ENCODE measurements around the gene PARP12.
A peak's percentile ranks its signal among the peaks of the same experiment; 100 is the strongest.

PARP12 gene

GRCh38 chr7:140068033-140068432 lies 5.3 kb upstream of the PARP12 start:
- H3F3A ChIP-seq (ENCODE audit: insufficient read depth, low read length), result no peaks in the 10 kb centered on the region
- no peak overlapping the region for H3K27ac ChIP-seq (ENCODE audit: low read depth, low read length, poor library complexity, severe bottlenecking)
- TF ChIP-seq, protein P1, sequence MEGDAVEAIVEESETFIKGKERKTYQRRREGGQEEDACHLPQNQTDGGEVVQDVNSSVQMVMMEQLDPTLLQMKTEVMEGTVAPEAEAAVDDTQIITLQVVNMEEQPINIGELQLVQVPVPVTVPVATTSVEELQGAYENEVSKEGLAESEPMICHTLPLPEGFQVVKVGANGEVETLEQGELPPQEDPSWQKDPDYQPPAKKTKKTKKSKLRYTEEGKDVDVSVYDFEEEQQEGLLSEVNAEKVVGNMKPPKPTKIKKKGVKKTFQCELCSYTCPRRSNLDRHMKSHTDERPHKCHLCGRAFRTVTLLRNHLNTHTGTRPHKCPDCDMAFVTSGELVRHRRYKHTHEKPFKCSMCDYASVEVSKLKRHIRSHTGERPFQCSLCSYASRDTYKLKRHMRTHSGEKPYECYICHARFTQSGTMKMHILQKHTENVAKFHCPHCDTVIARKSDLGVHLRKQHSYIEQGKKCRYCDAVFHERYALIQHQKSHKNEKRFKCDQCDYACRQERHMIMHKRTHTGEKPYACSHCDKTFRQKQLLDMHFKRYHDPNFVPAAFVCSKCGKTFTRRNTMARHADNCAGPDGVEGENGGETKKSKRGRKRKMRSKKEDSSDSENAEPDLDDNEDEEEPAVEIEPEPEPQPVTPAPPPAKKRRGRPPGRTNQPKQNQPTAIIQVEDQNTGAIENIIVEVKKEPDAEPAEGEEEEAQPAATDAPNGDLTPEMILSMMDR (IDR thresholded peaks at IDR 0.05; ENCODE audit: low read length), result no peak
- no peak for TF ChIP-seq EZH2 (IDR thresholded peaks at IDR 0.05; ENCODE audit: borderline replicate concordance, low read length)

GRCh38 chr7:140067052-140067451 lies 4.3 kb upstream of the PARP12 start:
- H3K79me2 ChIP-seq (ENCODE audit: insufficient read depth, low read length), result no peaks in the 10 kb centered on the region
- H3K27ac ChIP-seq (ENCODE audit: low read depth, low read length, poor library complexity, severe bottlenecking), result no peak overlapping the region
- H3K9me2 ChIP-seq (ENCODE audit: low read depth, low read length), result no peaks in the 10 kb centered on the region
- no peaks in the 10 kb centered on the region for H4K20me1 ChIP-seq (ENCODE audit: insufficient read depth, low read length)
- no peak for TF ChIP-seq EZH2 (IDR thresholded peaks at IDR 0.05; ENCODE audit: borderline replicate concordance, low read length)
- TF ChIP-seq, protein P1 (IDR thresholded peaks at IDR 0.05; ENCODE audit: low read length), result no peak
- H3K27me3 ChIP-seq (ENCODE audit: insufficient read depth, low read length), result no peaks in the 10 kb centered on the region
- H3K4me2 ChIP-seq (ENCODE audit: low read length), result no peak overlapping the region
- no peak overlapping the region for H2AFZ ChIP-seq (ENCODE audit: low read length)
- H3K36me3 ChIP-seq (ENCODE audit: insufficient read depth, low read length), result no peaks in the 10 kb centered on the region; the same call in 1 of the 2 replicates
- H3K9me3 ChIP-seq (ENCODE audit: low read length), result peaks cover 16% of the 10 kb centered on the region
- no peaks in the 10 kb centered on the region for H3F3A ChIP-seq (ENCODE audit: insufficient read depth, low read length)
- no peak overlapping the region for H3K9ac ChIP-seq (ENCODE audit: low read length)
- peaks cover 8% of the 10 kb centered on the region for H3K4me1 ChIP-seq (ENCODE audit: insufficient read depth, low read length, severe bottlenecking)
- no peak overlapping the region for H3K4me3 ChIP-seq (ENCODE audit: low read depth, low read length, poor library complexity, severe bottlenecking)

More at GRCh38 chr7:140068033-140068432, 5.3 kb upstream of the PARP12 start:
- no peaks in the 10 kb centered on the region for H3K79me2 ChIP-seq (ENCODE audit: insufficient read depth, low read length)
- H3K9me2 ChIP-seq (ENCODE audit: low read depth, low read length), result no peaks in the 10 kb centered on the region
- H3K9me3 ChIP-seq (ENCODE audit: low read length), result peaks cover 16% of the 10 kb centered on the region
- H3K4me2 ChIP-seq (ENCODE audit: low read length), result no peak overlapping the region
- no peaks in the 10 kb centered on the region; the same call in 1 of the 2 replicates for H3K36me3 ChIP-seq (ENCODE audit: insufficient read depth, low read length)
- no peak overlapping the region for H3K9ac ChIP-seq (ENCODE audit: low read length)
- H2AFZ ChIP-seq (ENCODE audit: low read length), result no peak overlapping the region
- no peaks in the 10 kb centered on the region for H3K27me3 ChIP-seq (ENCODE audit: insufficient read depth, low read length)
- H4K20me1 ChIP-seq (ENCODE audit: insufficient read depth, low read length), result no peaks in the 10 kb centered on the region
- no peak overlapping the region for H3K4me3 ChIP-seq (ENCODE audit: low read depth, low read length, poor library complexity, severe bottlenecking)
- peaks cover 5% of the 10 kb centered on the region for H3K4me1 ChIP-seq (ENCODE audit: insufficient read depth, low read length, severe bottlenecking)

DNA sequence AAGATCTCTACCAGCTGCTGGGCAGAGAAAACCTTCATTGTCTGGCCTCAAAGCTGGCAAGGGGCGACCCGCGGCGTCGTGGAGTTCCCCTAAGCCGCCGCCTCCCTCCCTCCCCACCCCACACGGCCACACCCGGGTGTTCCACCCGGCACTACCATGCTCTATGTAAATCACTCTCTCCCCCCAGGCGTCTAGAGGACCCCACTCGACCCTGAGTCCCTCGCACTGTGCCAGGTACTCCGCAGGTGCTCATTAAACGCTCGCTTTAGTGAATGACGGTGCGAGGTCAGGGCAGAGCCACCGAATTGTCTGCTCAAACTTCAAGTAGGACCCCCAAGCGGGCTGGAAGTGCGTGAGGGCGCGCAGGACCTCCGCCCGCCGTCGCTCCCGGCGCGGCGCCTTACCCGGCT lies 628 bp downstream of the PARP12 start:
- Histone ChIP-seq H3K4me3 (ENCODE audit: low read depth, low read length, poor library complexity, severe bottlenecking) (peak overlapping the region; percentile 97), H3K27ac (ENCODE audit: low read depth, low read length, poor library complexity, severe bottlenecking) (peak overlapping the region; percentile 42), H3F3A (ENCODE audit: insufficient read depth, low read length) (no peaks in the 10 kb centered on the region), H3K79me2 (ENCODE audit: insufficient read depth, low read length) (peaks cover 16% of the 10 kb centered on the region; the same call in 1 of the 2 replicates), H3K27me3 (ENCODE audit: insufficient read depth, low read length) (no peaks in the 10 kb centered on the region), H3K9me2 (ENCODE audit: low read depth, low read length) (no peaks in the 10 kb centered on the region), H4K20me1 (ENCODE audit: insufficient read depth, low read length) (no peaks in the 10 kb centered on the region), H3K4me1 (ENCODE audit: insufficient read depth, low read length, severe bottlenecking) (peaks cover 32% of the 10 kb centered on the region), H3K9ac (ENCODE audit: low read length) (peak overlapping the region; percentile 91), H3K36me3 (ENCODE audit: insufficient read depth, low read length) (peaks cover 8% of the 10 kb centered on the region; the same call in 1 of the 2 replicates), H2AFZ (ENCODE audit: low read length) (peak overlapping the region; percentile 93), H3K9me3 (ENCODE audit: low read length) (peaks cover 12% of the 10 kb centered on the region), H3K4me2 (ENCODE audit: low read length) (peak overlapping the region; percentile 97)
- TF ChIP-seq, protein P1 (IDR thresholded peaks at IDR 0.05; ENCODE audit: low read length), result no peak
- TF ChIP-seq EZH2 (IDR thresholded peaks at IDR 0.05; ENCODE audit: borderline replicate concordance, low read length), result no peak
